BLaER1 treated with 17β-estradiol and CSF1 and Interleukin-3, amounts not matched to agents 10 nM and 100 nM (cell line): ENCODE data around the gene SLC43A2.
A peak's percentile ranks its signal among the peaks of the same experiment; 100 is the strongest.

Experiments used
- H3K27ac ChIP-seq, 11 experiments: shearing (Covaris generic); formaldehyde crosslinking; 2 replicates each; pipeline ENCODE4 v1.8.1; 2022
- H3K27me3 ChIP-seq, 11 experiments: shearing (Covaris generic); formaldehyde crosslinking; 2 replicates each; pipeline ENCODE4 v1.8.1; 2022
- H3K36me3 ChIP-seq, 11 experiments: shearing (Covaris generic); formaldehyde crosslinking; 2 replicates each; pipeline ENCODE4 v1.8.1; 2022
- H3K4me1 ChIP-seq, 10 experiments: shearing (Covaris generic); formaldehyde crosslinking; 2 replicates each; pipeline ENCODE4 v1.8.1; 2022
- H3K4me2 ChIP-seq, 11 experiments: shearing (Covaris generic); formaldehyde crosslinking; 2 replicates each; pipeline ENCODE4 v1.8.1; 2022
- H3K4me3 ChIP-seq, 10 experiments: shearing (Covaris generic); formaldehyde crosslinking; 2 replicates each; pipeline ENCODE4 v1.8.1; 2022
- H3K9ac ChIP-seq, 11 experiments: shearing (Covaris generic); formaldehyde crosslinking; 2 replicates each; pipeline ENCODE4 v1.8.1; 2022
- H3K9me3 ChIP-seq, 11 experiments: shearing (Covaris generic); formaldehyde crosslinking; replicated peaks in 1 of 11; 2 replicates each; pipeline ENCODE4 v1.8.1; 2022
- H4K20me1 ChIP-seq, 11 experiments: shearing (Covaris generic); formaldehyde crosslinking; 2 replicates each; pipeline ENCODE4 v1.8.1; 2022
- Cebpa-rat ChIP-seq, 11 experiments: shearing (Covaris generic); IDR thresholded peaks; 2 replicates each; pipeline ENCODE4 v1.8.1; 2022

The SLC43A2 gene

GRCh38 chr17:1638624-1639300 is 10.1 kb upstream of the SLC43A2 start:
- H3K4me2 ChIP-seq: peak overlapping the region in 6 of 11 experiments; percentile 4 to 57 (median 47); a peak in 10 of 22 replicates
- no peak overlapping the region for H3K4me3 ChIP-seq
- TF ChIP-seq Cebpa-rat (IDR thresholded peaks at IDR 0.05): no peak
- no peaks in the 10 kb centered on the region for H3K9me3 ChIP-seq
- H3K27me3 ChIP-seq: no peaks in the 10 kb centered on the region
- H3K9ac ChIP-seq: peak overlapping the region in 8 of 11 experiments; percentile 2 to 59 (median 24); a peak in 9 of 22 replicates
- H3K27ac ChIP-seq: peak overlapping the region in 6 of 11 experiments; percentile 6 to 60 (median 38); a peak in 10 of 22 replicates
- peaks cover 5 to 87% (median 50%) of the 10 kb centered on the region in 11 experiments; a peak in 19 of 22 replicates for H4K20me1 ChIP-seq
- H3K4me1 ChIP-seq: peaks cover 19 to 44% (median 34%) of the 10 kb centered on the region in 10 experiments
- peaks cover 51 to 85% (median 77%) of the 10 kb centered on the region in 11 experiments for H3K36me3 ChIP-seq

- H3K9me3 ChIP-seq: no peaks in the 10 kb centered on the region
- H3K27ac ChIP-seq: peak overlapping the region in 5 of 11 experiments; percentile 17 to 54 (median 28); a peak in 7 of 22 replicates
- no peaks in the 10 kb centered on the region for H3K27me3 ChIP-seq
- H3K36me3 ChIP-seq: peaks cover 51 to 91% (median 82%) of the 10 kb centered on the region in 11 experiments
- no peak for TF ChIP-seq Cebpa-rat (IDR thresholded peaks at IDR 0.05)
- peak overlapping the region in 4 of 11 experiments; percentile 45 to 57 (median 53); a peak in 6 of 22 replicates for H3K4me2 ChIP-seq
- peaks cover 14 to 39% (median 30%) of the 10 kb centered on the region in 10 experiments for H3K4me1 ChIP-seq
- H4K20me1 ChIP-seq: peaks cover 4 to 88% (median 45%) of the 10 kb centered on the region in 11 experiments; a peak in 19 of 22 replicates
- H3K9ac ChIP-seq: peak overlapping the region in 6 of 11 experiments; percentile 3 to 38 (median 16); a peak in 6 of 22 replicates
- H3K4me3 ChIP-seq: no peak overlapping the region
Measured at GRCh38 chr17:1638171-1638590, 9.5 kb upstream of the SLC43A2 start.

DNA sequence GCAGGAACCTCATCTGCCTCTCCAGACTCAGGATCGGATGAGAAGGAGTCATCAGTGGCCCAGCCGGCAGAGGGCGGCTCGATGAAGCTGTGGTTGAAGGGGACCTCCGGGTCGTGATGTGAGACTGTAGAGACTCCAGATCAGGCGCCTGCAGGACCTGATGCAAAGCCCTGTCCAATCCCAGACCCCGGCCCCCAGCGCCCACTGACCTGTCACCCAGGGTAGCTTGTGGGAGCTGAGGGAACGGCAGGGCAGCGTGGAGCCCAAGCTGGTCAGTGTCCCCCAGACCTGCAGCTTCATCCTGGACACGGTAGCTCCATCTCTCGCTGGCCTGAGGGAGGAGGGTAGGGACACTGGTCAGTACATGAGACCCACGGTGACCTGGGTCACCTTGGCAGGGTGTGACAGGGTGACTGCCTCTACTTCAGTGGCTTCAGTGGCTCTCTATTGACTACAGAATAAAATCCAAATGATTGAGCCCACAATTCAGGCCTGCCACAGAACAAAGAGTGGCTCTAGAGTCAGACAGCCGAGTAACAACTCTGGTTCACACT is 8.2 kb upstream of the SLC43A2 start:
- H4K20me1 ChIP-seq: peaks cover 0 to 94% (median 43%) of the 10 kb centered on the region in 11 experiments; a peak in 19 of 22 replicates
- H3K4me1 ChIP-seq: peaks cover 15 to 46% (median 35%) of the 10 kb centered on the region in 10 experiments
- H3K27ac ChIP-seq: no peak overlapping the region
- no peak overlapping the region for H3K4me3 ChIP-seq
- TF ChIP-seq Cebpa-rat (IDR thresholded peaks at IDR 0.05): no peak
- no peak overlapping the region for H3K4me2 ChIP-seq
- H3K9ac ChIP-seq: no peak overlapping the region
- no peaks in the 10 kb centered on the region for H3K27me3 ChIP-seq
- no peaks in the 10 kb centered on the region for H3K9me3 ChIP-seq
- H3K36me3 ChIP-seq: peaks cover 49 to 95% (median 77%) of the 10 kb centered on the region in 11 experiments

DNA sequence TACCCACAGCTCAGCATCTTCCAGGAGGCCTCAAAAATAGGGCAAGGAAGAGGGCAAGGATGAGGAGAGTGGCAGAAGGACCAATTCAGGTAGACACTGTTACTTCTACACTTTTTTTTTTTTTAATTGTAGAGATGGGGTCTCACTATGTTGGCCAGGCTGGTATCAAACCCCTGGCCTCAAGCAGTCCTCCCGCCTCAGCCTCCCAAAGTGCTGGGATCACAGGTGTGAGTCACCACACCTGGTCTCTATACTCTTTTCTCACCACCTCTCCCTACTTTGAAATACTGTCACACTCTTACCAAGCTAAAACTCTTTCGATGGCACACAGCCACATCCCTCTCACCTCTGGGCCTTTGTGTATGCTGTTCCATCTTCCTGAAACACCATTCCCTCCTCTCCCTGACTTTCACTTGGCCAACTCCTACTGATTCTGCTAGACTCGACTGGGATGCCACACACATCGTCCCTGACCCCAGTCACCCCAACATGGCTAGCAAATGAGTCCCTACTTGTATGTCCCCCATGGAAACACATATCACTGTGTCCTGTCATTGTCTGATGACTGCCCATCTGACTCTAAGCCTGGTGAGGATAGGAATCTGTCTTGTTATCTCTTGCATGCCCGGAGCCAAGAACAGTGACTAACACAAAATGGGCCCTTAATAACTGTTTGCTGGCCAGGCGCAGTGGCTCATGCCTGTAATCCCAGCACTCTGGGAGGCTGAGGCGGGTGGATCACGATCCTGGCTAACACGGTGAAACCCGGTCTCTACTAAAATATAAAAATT is 7.2 kb upstream of the SLC43A2 start:
- no peak for TF ChIP-seq Cebpa-rat (IDR thresholded peaks at IDR 0.05)
- Histone ChIP-seq H3K4me2 (no peak overlapping the region), H3K27ac (no peak overlapping the region)

GRCh38 chr17:1634841-1635650 is 6.4 kb upstream of the SLC43A2 start:
- Histone ChIP-seq H3K9me3 (no peaks in the 10 kb centered on the region), H4K20me1 (peaks cover 0 to 82% (median 28%) of the 10 kb centered on the region in 11 experiments; a peak in 19 of 22 replicates), H3K9ac (peak overlapping the region in 3 of 11 experiments; percentile 8 to 22 (median 13); a peak in 1 of 22 replicates), H3K4me3 (no peak overlapping the region), H3K27ac (peak overlapping the region in 1 of 11 experiments; percentile 6; a peak in 2 of 22 replicates), H3K4me1 (peaks cover 27 to 50% (median 40%) of the 10 kb centered on the region in 10 experiments), H3K4me2 (no peak overlapping the region), H3K36me3 (peaks cover 46 to 78% (median 64%) of the 10 kb centered on the region in 11 experiments), H3K27me3 (no peaks in the 10 kb centered on the region)
- TF ChIP-seq Cebpa-rat (IDR thresholded peaks at IDR 0.05): no peak

More for the DNA sequence above, 7.2 kb upstream of the SLC43A2 start:
- peaks cover 25 to 50% (median 40%) of the 10 kb centered on the region in 10 experiments for H3K4me1 ChIP-seq
- no peaks in the 10 kb centered on the region for H3K27me3 ChIP-seq
- peaks cover 0 to 90% (median 36%) of the 10 kb centered on the region in 11 experiments; a peak in 19 of 22 replicates for H4K20me1 ChIP-seq
- peaks cover 49 to 86% (median 72%) of the 10 kb centered on the region in 11 experiments for H3K36me3 ChIP-seq
- no peak overlapping the region for H3K9ac ChIP-seq
- H3K9me3 ChIP-seq: no peaks in the 10 kb centered on the region
- no peak overlapping the region for H3K4me3 ChIP-seq

DNA sequence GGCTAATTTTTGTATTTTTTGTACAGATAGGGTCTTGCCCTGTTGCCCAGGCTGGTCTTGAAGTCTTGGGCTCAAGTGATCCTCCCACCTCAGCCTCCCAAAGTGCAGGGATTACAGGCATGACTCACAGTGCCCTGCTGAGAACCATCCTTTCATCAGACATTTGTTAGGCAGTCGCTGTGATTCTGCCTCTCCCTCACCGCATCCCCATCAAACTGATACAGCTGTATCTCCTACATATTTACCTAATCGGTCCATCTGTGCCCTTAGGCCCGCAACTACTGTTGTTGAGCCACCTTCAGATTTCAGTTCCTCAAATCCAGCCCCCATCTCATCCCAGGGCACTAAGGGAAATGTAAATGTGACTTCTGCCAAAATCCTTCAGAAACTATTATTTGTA is 2.0 kb upstream of the SLC43A2 start:
- peaks cover 0 to 48% (median 13%) of the 10 kb centered on the region in 11 experiments; a peak in 13 of 22 replicates for H4K20me1 ChIP-seq
- H3K4me1 ChIP-seq: peaks cover 43 to 54% (median 46%) of the 10 kb centered on the region in 10 experiments
- H3K36me3 ChIP-seq: peaks cover 14 to 48% (median 32%) of the 10 kb centered on the region in 11 experiments
- H3K9me3 ChIP-seq: no peaks in the 10 kb centered on the region
- H3K4me3 ChIP-seq: no peak overlapping the region
- H3K4me2 ChIP-seq: peak overlapping the region; percentile 97 to 100 (median 99)
- H3K27ac ChIP-seq: peak overlapping the region in 8 of 11 experiments; percentile 49 to 95 (median 92); a peak in 14 of 22 replicates
- no peak for TF ChIP-seq Cebpa-rat (IDR thresholded peaks at IDR 0.05)
- peak overlapping the region in 8 of 11 experiments; percentile 10 to 94 (median 89); a peak in 10 of 22 replicates for H3K9ac ChIP-seq
- no peaks in the 10 kb centered on the region; a peak in 1 of 22 replicates for H3K27me3 ChIP-seq

DNA sequence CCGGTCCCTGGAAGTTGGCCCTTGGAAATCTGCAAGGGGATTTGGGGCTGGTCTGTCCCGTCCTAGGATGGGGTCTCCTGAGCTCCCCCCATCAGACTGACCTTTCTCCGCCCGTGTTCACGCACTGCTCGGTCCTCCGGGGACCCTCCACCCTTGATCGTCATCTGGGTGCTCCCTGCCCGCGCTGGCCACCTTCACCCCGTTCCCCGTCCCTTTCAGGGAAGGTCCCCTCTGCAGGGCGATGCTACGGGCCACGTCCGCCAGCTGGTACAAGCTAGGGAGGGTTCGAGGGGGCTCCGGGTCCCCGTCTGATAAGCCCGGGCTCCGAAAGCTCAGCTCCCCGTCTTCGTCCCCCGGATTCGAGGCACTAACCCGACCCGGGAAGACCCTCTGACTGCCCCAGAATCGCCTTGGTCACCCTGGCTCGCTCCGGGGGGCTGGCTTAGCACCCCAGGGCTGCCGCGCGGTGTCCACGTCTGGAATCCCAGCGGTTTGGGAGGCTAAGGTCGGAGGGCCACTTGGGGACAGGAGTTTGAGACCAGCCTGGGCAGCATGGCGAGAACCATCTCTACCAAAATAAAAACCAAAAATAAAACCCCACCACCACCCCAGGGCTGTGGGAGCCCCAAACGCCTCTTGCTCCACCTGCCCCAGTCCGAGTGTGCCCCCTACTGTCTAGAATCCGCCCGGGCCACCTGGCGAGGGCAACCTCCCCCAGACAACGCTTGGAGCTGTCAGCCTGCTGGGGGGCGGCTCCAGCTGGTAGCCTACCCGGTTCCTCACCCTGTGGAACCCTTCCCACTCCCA is 1.1 kb upstream of the SLC43A2 start:
- H3K27ac ChIP-seq: peak overlapping the region; percentile 86 to 95 (median 92)
- H3K4me3 ChIP-seq: peak overlapping the region; percentile 73 to 98 (median 88)
- peaks cover 0 to 45% (median 8%) of the 10 kb centered on the region in 11 experiments; a peak in 11 of 22 replicates for H4K20me1 ChIP-seq
- H3K9ac ChIP-seq: peak overlapping the region; percentile 87 to 94 (median 90)
- no peaks in the 10 kb centered on the region; a peak in 1 of 22 replicates for H3K27me3 ChIP-seq
- peaks cover 4 to 48% (median 32%) of the 10 kb centered on the region in 11 experiments for H3K36me3 ChIP-seq
- peaks cover 52 to 63% (median 55%) of the 10 kb centered on the region in 10 experiments for H3K4me1 ChIP-seq
- no peak for TF ChIP-seq Cebpa-rat (IDR thresholded peaks at IDR 0.05)
- H3K4me2 ChIP-seq: peak overlapping the region; percentile 97 to 100 (median 99)
- H3K9me3 ChIP-seq: no peaks in the 10 kb centered on the region
